ENCODE results near the gene NUP107.
A peak's percentile ranks its signal among the peaks of the same experiment; 100 is the strongest.

The NUP107 gene

DNA sequence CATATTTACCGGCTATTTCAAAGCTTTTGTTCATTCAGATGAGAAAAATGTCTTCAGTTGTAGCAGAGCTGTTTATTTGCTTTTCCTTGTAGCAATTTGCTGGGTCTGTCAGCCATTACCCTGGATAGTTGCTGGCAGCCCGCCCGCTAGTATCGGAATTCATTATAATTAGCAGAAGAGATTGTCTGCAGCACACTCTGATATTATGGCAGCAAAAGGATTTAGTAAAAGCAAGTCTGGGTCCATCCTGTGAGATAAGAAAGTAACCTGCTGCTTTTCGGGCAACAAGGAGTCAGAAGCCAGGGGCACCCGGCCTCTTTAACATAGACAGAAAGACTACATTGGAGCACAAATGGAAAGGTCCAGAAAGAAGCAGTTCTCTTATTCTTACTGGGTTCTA lies 53.1 kb downstream of the NUP107 start:
- no peak for DNase-seq (ENCODE audit: low read depth in 2 of 2)

DNA sequence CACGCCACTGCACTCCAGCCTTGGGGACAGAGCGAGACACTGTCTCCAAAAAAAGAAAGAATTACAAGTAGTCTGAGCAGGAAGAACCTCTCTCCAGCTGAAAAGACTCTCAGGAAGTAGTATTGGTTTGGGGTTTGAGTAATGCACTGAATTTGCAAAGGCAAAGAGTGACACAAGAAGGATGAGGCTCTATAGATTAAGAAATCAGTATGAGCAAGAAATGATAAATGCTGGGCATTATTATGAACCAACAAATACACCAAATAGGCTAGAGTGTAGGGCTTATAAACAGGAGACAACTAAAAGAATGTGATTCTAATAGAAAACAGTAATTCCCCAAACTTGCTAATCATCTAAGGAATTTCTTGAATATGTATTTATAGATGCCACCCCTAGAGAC lies 56.6 kb downstream of the NUP107 start:
- DNase-seq (ENCODE audit: low read depth in 2 of 2) = no peak

GRCh38 chr12:68745376-68745903 lies 58.7 kb downstream of the NUP107 start:
- DNase-seq (ENCODE audit: low read depth in 2 of 2) = no peak

- peak; percentile 76 to 90 for DNase-seq (ENCODE audit: low read depth in 2 of 2)
These were observed 59.3 kb downstream of the NUP107 start, which contains the start of gene SLC35E3 for GRCh38 chr12:68745904-68746571. SLC35E3 (plus strand) TSS chr12:68746176; CDS start chr12:68746378, 202 bp downstream.

- DNase-seq (ENCODE audit: low read depth in 2 of 2) = peak in 1 of 2 donors; percentile 2
These were observed 59.9 kb downstream of the NUP107 start for GRCh38 chr12:68746572-68747180.

GRCh38 chr12:68749443-68749842 lies 62.7 kb downstream of the NUP107 start:
- DNase-seq (ENCODE audit: low read depth in 2 of 2) = no peak

GRCh38 chr12:68749861-68750260 lies 63.1 kb downstream of the NUP107 start:
- no peak for DNase-seq (ENCODE audit: low read depth in 2 of 2)

DNA sequence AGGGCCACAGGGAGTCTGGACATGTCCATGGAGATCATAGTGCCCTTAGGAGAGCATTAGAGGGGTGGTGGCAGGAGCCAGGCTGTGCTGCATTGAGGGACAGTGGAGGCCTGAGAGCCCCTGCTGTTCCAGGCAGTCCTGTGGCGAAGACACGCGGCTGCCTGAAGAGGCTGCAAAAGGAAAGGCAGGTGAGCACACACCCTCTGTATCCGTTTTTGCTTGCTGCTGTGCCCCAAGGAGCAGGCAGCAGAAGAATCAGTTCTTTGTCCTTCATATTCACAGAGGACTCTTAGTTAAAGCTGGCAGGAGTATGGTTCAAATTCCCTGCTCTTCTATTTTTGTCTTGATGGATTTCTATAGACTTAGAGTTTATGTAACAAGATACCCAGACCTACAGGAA lies 63.7 kb downstream of the NUP107 start:
- no peak for DNase-seq (ENCODE audit: low read depth in 2 of 2)

- no peak for DNase-seq (ENCODE audit: low read depth in 2 of 2)
These were observed 68.9 kb downstream of the NUP107 start for GRCh38 chr12:68755536-68756243.

DNA sequence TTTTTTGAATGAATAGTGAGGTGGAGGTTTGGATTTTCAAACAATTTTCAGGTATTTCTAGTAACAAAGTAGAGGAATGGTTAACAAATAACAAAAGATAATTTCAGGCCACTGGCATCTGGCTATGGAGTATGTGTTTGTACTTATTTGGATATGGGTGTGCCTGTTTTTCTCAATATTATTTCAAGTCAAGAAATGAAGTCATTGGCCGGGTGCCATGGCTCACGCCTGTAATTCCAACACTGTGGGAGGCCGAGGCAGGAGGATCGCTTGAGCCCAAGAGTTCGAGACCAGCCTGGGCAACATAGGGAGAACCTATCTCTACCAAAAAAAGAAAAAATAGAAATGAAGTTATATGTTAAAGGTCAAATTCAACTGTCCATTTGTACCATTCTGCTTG lies 73.1 kb downstream of the NUP107 start:
- no peak for DNase-seq (ENCODE audit: low read depth in 2 of 2)

- DNase-seq (ENCODE audit: low read depth in 2 of 2) = no peak
These were observed 74.1 kb downstream of the NUP107 start for GRCh38 chr12:68760806-68761441.

GRCh38 chr12:68761442-68761812 lies 74.6 kb downstream of the NUP107 start:
- DNase-seq (ENCODE audit: low read depth in 2 of 2) = no peak

- DNase-seq (ENCODE audit: low read depth in 2 of 2) = no peak
These were observed 75.3 kb downstream of the NUP107 start for GRCh38 chr12:68761901-68762630.

DNA sequence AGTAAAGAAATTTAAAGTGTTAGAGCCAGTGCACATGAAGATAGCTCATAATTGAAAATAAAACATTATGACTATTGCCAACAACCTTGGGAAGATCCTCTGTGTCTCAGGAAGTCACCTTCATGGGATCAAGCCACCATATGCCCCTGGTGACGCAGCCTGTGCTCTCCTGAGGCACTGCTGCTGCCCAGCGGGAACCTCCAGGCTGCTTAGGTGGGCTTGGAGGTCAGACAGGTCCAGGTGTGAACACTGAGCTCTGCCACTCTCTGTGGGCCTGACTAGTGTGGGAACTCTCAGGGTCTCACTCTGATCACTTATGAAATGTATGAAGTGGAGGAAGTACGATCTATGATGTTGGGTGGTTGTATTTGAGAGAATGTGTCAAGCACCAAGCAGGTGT lies 75.9 kb downstream of the NUP107 start:
- no peak for DNase-seq (ENCODE audit: low read depth in 2 of 2)

DNA sequence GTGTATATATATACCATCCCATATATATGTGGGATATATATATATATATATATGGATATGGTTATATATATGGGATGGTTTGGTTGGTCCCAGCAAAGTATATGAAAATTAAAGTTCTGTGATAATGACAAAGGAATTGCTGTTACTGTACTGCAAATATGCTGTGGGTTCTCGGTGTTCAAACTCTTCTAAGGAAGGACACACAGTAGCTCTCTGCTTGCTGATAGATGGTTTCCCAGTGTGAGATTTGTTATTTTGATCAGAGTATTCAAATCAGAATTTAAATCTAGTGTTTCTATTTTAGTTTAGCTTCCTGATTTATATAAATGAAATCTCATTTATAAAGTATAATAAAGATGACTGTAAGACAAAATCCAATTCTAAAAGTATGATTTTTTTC lies 78.9 kb downstream of the NUP107 start:
- DNase-seq (ENCODE audit: low read depth in 2 of 2) = no peak

GRCh38 chr12:68766646-68767045 lies 79.9 kb downstream of the NUP107 start:
- DNase-seq (ENCODE audit: low read depth in 2 of 2) = no peak

DNA sequence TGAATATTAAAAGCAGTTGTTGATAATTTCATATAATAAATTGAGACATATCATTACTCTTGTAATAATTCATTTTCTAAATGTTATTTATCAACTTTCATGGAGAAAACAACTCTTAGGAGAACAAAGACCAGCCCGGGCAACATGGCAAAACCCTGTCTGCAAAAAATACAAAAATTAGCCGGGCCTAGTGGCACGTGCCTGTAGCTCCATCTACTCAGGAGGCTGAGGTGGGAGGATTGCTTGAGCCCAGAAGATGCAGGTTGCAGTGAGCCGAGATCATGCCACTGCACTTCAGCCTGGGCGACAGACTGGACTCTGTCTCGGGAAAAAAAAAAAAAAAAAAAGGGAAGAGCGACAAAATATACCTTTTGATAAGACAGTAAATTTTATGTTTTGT lies 80.4 kb downstream of the NUP107 start:
- no peak for DNase-seq (ENCODE audit: low read depth in 2 of 2)

DNA sequence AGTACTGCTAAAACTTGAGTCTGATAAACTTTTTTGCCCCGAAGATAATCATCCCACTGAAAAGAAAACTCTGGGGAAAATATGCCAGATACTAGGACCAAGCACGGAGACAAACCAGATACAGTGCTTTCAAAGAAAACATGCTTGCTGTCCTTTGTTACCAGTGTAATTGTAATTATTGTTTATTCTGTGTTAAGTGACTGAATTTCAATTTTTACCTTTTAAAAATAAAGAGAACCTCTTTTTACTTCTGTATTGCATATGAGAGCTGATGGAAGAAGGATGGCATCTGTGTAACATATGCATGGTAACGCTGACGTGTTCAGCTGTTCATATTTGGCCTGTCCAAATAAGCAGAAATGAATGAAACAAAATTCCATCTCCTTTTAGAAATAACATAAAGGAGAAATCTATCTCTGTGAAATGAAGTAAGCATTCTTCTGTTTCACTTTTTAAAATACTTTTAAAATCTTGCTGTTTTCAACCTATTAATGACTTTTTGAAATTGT lies 81.7 kb downstream of the NUP107 start:
- no peak for DNase-seq (ENCODE audit: low read depth in 2 of 2)

GRCh38 chr12:68769941-68770340 lies 83.2 kb downstream of the NUP107 start:
- DNase-seq (ENCODE audit: low read depth in 2 of 2) = no peak

DNA sequence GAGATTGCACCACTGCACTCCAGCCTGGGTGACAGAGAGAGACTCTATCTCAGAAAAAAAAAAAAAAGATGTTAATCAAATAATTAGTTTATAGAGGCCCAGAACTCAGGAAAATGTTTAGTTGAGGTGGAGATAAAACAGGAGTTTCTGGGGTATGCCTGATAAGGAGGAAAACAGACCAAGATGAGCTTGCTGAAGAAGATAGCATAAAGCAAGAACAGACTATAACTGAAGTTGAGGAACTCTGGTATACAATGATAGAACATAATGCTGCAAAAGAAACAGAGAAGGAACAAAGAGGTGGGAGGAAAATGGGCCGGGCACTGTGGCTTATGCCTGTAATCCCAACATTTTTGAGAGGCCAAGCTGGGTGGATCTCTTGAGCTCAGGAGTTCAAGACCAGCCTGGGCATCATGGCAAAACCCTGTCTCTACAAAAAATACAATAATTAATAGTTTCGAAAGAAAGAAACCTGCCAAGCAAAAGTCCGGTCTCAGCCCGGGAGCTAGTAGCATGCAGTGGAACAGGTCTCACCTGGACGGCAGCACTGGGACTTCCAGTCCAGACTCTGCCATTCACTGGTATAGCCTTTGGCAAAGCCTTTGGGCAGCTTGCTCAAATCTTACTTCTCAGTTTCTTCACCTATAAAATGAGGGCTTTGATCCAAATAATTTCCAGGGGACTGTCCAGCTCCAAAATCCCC lies 84.6 kb downstream of the NUP107 start:
- DNase-seq (ENCODE audit: low read depth in 2 of 2) = no peak

GRCh38 chr12:68772714-68773113 lies 85.9 kb downstream of the NUP107 start:
- no peak for DNase-seq (ENCODE audit: low read depth in 2 of 2)
